ENCODE data around the gene ADAMTS10.
"Not testable (repeated sequence)": the region's sequence is repeated elsewhere in the genome, so short reads cannot be mapped to it uniquely, and the experiment has no call there.

ADAMTS10 gene

DNA sequence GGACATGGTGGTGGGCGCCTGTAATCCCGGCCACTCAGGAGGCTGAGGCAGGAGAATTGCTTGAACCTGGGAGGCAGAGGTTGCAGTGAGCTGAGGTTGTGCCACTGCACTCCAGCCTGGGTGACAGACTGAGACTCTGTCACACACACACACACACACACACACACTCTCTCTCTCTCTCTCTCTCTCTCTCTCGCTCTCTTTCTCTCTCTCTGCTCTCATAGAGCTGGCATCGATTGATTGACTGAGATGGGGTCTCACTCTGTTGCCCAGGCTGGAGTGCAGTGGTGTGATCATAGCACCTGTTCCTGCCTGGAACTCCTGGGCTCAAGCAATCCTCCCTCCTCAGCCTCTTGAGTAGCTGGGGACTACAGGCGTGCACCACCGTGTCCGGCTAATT, 56.8 kb downstream of the ADAMTS10 start:
- DNase-seq: not testable (repeated sequence)

GRCh38 chr19:8552810-8553209, 57.7 kb downstream of the ADAMTS10 start:
- no peak for DNase-seq

- no peak for DNase-seq
Measured at GRCh38 chr19:8550070-8550469, 60.4 kb downstream of the ADAMTS10 start.

GRCh38 chr19:8545743-8546142, 64.8 kb downstream of the ADAMTS10 start:
- DNase-seq: no peak

GRCh38 chr19:8544168-8544567, 66.3 kb downstream of the ADAMTS10 start:
- DNase-seq: no peak

- no peak for DNase-seq
Measured at GRCh38 chr19:8539621-8540149, 70.8 kb downstream of the ADAMTS10 start.

DNA sequence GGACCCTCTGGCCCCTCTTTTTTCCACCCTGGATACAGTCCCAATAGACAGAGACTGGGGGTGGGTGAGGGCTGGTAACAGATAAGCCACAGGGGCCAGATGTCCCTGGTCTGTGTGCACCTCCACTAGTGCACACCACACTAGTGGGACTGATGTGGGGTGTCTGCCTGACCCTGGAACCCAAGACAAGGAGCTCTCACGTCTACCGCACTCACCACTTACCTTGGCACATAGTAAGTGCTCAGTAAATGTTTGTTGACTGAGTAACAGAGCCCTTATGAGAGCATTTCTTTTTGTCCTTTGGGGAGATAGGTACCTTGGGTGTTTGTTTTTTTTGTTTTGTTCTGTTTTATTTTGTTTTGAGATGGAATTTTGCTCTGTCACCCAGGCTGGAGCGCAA, 73.4 kb downstream of the ADAMTS10 start:
- no peak for DNase-seq

GRCh38 chr19:8536282-8536681, 74.2 kb downstream of the ADAMTS10 start:
- no peak for DNase-seq

- DNase-seq: no peak
Measured at GRCh38 chr19:8532225-8532624, 78.3 kb downstream of the ADAMTS10 start.

DNA sequence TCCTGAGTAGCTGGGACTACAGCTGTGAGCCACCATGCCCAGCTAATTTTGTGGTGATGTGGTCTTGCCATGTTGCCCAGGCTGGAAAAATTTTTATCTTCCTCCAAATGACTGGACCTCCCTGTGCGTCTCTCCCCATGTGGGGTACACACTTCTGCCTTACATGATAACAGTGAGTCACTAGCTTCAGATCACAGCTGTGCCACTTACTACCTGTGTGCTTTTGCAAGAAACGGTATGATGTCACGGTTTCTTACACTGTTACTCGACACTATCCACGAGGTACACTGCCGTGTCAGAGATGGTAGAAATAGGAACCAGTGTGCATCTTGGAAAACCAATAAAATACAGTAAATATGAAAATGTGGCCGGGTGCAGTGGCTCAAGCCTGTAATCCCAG, 79.0 kb downstream of the ADAMTS10 start:
- no peak for DNase-seq
